Loucy (cell line): Measurements from ENCODE around the gene CLINT1.

ENCODE experiments used
- H2AFZ ChIP-seq: fragments of 200-600 bp; sonication (generic); 2 replicates; pipeline ENCODE4 v1.6.0; 2016; ENCODE audit warnings: antibody characterized with exemption, mild to moderate bottlenecking, low read length, moderate library complexity
- H3F3A ChIP-seq: fragments of 200-600 bp; 2 replicates; pipeline ENCODE4 v1.6.0; 2016; ENCODE audit warnings: antibody characterized with exemption, low read depth, mild to moderate bottlenecking
- H3K27me3 ChIP-seq: fragments of 200-600 bp; sonication (generic); 2 replicates; pipeline ENCODE4 v1.6.1; 2014; ENCODE audit warnings: low read length, mild to moderate bottlenecking; ENCODE audit not compliant: insufficient read depth, poor library complexity, severe bottlenecking
- H3K36me3 ChIP-seq: fragments of 200-600 bp; sonication (generic); 2 replicates; pipeline ENCODE4 v1.6.1; 2016; ENCODE audit warnings: low read length; ENCODE audit not compliant: insufficient read depth
- H3K4me1 ChIP-seq: fragments of 200-600 bp; sonication (generic); 2 replicates; pipeline ENCODE4 v1.5.1; 2014; ENCODE audit warnings: low read length, mild to moderate bottlenecking; ENCODE audit not compliant: insufficient read depth, poor library complexity, severe bottlenecking
- H3K4me2 ChIP-seq: fragments of 200-600 bp; sonication (generic); 2 replicates; pipeline ENCODE4 v1.6.0; 2014; ENCODE audit warnings: antibody characterized with exemption, low read length, low read depth, mild to moderate bottlenecking; ENCODE audit not compliant: poor library complexity, severe bottlenecking
- H3K4me3 ChIP-seq: fragments of 200-600 bp; sonication (generic); 2 replicates; pipeline ENCODE4 v1.5.1; 2014; ENCODE audit warnings: low read length, mild to moderate bottlenecking, mixed read lengths; ENCODE audit not compliant: poor library complexity, severe bottlenecking
- H3K79me2 ChIP-seq: fragments of 200-600 bp; sonication (generic); 2 replicates; pipeline ENCODE4 v1.6.1; 2014; ENCODE audit warnings: low read length; ENCODE audit not compliant: insufficient read depth
- H3K9ac ChIP-seq: fragments of 200-600 bp; sonication (generic); 2 replicates; pipeline ENCODE4 v1.6.0; 2014; ENCODE audit warnings: mild to moderate bottlenecking, low read depth, low read length, moderate library complexity; ENCODE audit not compliant: poor library complexity, severe bottlenecking
- H3K9me2 ChIP-seq: fragments of 200-600 bp; sonication (generic); replicated peaks from 2 replicates; pipeline ENCODE4 v1.6.1; 2016; ENCODE audit warnings: low read depth, low read length, mixed read lengths
- H3K9me3 ChIP-seq: fragments of 200-600 bp; sonication (generic); 2 replicates; pipeline ENCODE4 v1.6.1; 2014; ENCODE audit warnings: mild to moderate bottlenecking, antibody characterized with exemption, low read length, low read depth; ENCODE audit not compliant: insufficient read depth
- H4K20me1 ChIP-seq: fragments of 200-600 bp; sonication (generic); 2 replicates; pipeline ENCODE4 v1.6.0; 2014; ENCODE audit warnings: antibody characterized with exemption, low read length, mild to moderate bottlenecking; ENCODE audit not compliant: insufficient read depth, poor library complexity, severe bottlenecking
- EZH2phosphoT487 ChIP-seq: fragments of 200-600 bp; IDR thresholded peaks from 2 replicates; pipeline ENCODE4 v1.6.1; 2018; ENCODE audit warnings: antibody characterized with exemption, mild to moderate bottlenecking, moderate library complexity, borderline replicate concordance
- TF ChIP-seq, protein P1 (sequence below): fragments of 200-600 bp; sonication (generic); conservative IDR thresholded peaks from 2 replicates; pipeline ENCODE4 v1.5.1; 2014; ENCODE audit warnings: mild to moderate bottlenecking, antibody characterized with exemption, low read length

Gene CLINT1

DNA sequence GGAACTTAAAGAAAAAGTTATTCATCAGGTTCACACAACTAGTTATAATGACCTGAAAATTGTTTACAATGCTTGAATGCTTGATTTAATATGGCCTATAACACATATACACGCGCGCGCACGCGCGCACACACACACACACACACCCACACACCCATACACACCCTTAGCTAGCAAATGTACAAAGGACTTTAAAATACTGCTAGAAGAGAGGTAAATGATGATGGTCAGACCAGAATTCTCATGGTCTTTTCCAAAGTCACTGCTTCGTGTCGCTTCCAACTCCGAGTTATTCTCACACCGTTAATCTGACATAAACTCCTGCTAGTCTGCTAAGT, 109.5 kb downstream of the CLINT1 start:
- H2AFZ ChIP-seq, result no peak overlapping the region
- H3K9me3 ChIP-seq, result no peaks in the 10 kb centered on the region
- TF ChIP-seq EZH2phosphoT487, result no peak
- TF ChIP-seq, protein P1, sequence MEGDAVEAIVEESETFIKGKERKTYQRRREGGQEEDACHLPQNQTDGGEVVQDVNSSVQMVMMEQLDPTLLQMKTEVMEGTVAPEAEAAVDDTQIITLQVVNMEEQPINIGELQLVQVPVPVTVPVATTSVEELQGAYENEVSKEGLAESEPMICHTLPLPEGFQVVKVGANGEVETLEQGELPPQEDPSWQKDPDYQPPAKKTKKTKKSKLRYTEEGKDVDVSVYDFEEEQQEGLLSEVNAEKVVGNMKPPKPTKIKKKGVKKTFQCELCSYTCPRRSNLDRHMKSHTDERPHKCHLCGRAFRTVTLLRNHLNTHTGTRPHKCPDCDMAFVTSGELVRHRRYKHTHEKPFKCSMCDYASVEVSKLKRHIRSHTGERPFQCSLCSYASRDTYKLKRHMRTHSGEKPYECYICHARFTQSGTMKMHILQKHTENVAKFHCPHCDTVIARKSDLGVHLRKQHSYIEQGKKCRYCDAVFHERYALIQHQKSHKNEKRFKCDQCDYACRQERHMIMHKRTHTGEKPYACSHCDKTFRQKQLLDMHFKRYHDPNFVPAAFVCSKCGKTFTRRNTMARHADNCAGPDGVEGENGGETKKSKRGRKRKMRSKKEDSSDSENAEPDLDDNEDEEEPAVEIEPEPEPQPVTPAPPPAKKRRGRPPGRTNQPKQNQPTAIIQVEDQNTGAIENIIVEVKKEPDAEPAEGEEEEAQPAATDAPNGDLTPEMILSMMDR, result no peak
- H3K4me1 ChIP-seq, result peaks cover 14% of the 10 kb centered on the region
- H3F3A ChIP-seq, result no peaks in the 10 kb centered on the region
- no peak overlapping the region for H3K4me3 ChIP-seq
- peaks cover 3% of the 10 kb centered on the region; the same call in 1 of the 2 replicates for H3K36me3 ChIP-seq
- no peaks in the 10 kb centered on the region for H4K20me1 ChIP-seq
- H3K79me2 ChIP-seq, result 0 out of 2 replicates have a peak, but pooled peaks cover 8% of the 10 kb centered on the region
- no peaks in the 10 kb centered on the region for H3K9me2 ChIP-seq
- no peak overlapping the region for H3K4me2 ChIP-seq
- H3K27me3 ChIP-seq, result no peaks in the 10 kb centered on the region
- no peak overlapping the region for H3K9ac ChIP-seq

DNA sequence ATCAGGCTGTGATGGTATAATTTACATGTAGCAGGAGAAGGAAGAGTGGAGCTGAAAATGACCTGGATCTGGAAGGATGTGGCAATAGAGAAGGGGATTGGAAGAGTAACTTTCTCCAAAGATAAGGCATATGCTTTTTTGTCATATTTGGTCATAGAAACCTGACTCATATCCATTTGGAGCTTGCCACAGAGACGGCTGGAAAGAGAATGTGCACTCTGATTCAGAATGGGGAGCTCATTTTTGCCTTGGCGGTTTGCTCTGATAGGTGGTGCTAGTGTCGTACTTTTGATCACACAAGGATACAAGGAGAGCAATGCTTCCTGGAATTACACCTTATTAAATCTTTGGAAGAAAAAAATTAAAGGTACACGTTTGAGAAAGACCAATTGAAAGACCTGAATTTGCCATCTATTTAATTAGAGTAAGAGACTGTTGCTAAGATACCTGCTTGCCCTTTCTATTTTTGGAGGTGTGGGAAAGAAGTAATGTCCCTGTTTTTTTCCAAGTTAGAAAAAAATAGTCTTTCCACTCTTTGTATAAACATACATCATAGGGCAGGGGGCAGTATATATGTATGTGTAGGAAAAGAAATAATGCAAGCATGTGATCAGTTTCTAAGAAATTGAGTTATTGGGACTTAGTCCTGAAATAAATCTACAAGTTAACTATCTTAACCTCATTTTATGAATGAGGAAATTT, 110.0 kb downstream of the CLINT1 start:
- Histone ChIP-seq H3F3A (no peaks in the 10 kb centered on the region), H3K9me2 (no peaks in the 10 kb centered on the region), H4K20me1 (no peaks in the 10 kb centered on the region), H3K27me3 (no peaks in the 10 kb centered on the region), H3K4me2 (no peak overlapping the region), H3K79me2 (peaks cover 12% of the 10 kb centered on the region; the same call in 1 of the 2 replicates), H3K9ac (no peak overlapping the region), H3K4me3 (no peak overlapping the region), H3K9me3 (no peaks in the 10 kb centered on the region), H3K4me1 (peaks cover 14% of the 10 kb centered on the region), H2AFZ (no peak overlapping the region), H3K36me3 (peaks cover under 1% of the 10 kb centered on the region; the same call in 1 of the 2 replicates)
- no peak for TF ChIP-seq EZH2phosphoT487
- TF ChIP-seq, protein P1, result no peak

DNA sequence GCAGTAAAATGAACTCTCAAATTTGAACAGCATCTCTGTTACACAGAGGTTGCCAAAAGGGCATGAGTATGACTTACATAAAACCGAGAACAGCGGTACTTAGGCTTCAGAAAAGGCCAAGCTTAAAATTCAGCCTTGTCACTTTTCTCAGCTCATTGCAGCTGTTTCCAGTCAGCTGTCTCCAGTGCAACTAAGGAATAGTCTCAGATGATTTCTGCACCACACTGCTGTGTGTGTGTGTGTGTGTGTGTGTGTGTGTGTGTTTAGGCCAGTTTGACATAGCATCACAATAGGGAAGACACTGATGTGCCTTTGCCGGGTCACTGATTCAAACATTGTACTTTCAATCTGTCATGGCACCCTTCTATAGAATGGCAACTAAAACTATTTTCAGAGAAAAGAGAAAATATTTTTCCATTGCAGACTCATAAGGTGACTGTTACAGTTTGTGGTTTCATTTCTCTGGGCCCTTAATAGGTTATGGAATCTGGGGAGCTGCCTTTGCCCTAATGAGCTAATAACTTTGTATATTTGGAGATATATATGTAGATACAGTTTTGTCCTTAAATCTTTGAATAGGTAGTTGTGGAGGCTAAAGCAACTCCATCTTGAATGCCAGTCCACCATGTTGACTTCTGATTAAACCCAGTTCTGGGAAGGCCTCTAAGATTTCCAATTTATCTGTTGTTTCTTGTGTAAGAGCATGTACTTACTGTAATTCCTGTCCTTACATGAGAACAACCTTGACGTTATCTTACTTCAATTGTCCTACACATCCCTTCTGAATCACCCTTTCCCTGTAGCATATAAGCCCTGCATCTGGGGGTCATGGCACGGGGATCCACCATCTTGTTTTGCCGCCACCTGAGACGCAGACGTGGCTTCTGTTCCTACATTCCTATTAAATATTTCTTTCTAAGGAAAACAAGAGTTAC, 110.9 kb downstream of the CLINT1 start:
- Histone ChIP-seq H3F3A (no peaks in the 10 kb centered on the region), H3K4me2 (peak overlapping the region; percentile 7), H3K36me3 (no peaks in the 10 kb centered on the region), H3K9me2 (no peaks in the 10 kb centered on the region), H4K20me1 (no peaks in the 10 kb centered on the region), H3K9me3 (no peaks in the 10 kb centered on the region), H3K4me3 (no peak overlapping the region), H3K79me2 (peaks cover 12% of the 10 kb centered on the region; the same call in 1 of the 2 replicates), H2AFZ (no peak overlapping the region), H3K27me3 (no peaks in the 10 kb centered on the region), H3K4me1 (peaks cover 16% of the 10 kb centered on the region), H3K9ac (no peak overlapping the region)
- no peak for TF ChIP-seq EZH2phosphoT487
- TF ChIP-seq, protein P1, result no peak
